ENCODE measurements around the gene DNAJA4. TPM values are rescaled to one million over a fixed set of nuclear protein-coding genes. Genes with fewer than 3 reads are reported as not detected.

Gene DNAJA4
- total RNA-seq, 1 donor from 2014 or later, result not detected

- DNase-seq (ENCODE audit: extremely low spot score, unreplicated experiment), result no peak
- H3K4me3 Mint-ChIP-seq (ENCODE audit: unreplicated experiment), result no peak overlapping the region
- no peak for TF ChIP-seq CTCF (IDR thresholded peaks at IDR 0.05)
- no peaks in the 10 kb centered on the region for H3K27me3 Mint-ChIP-seq (ENCODE audit: unreplicated experiment)
- H3K4me1 Mint-ChIP-seq (ENCODE audit: unreplicated experiment), result peaks cover under 1% of the 10 kb centered on the region
- no peak overlapping the region for H3K27ac Mint-ChIP-seq (ENCODE audit: unreplicated experiment)
- no peaks in the 10 kb centered on the region for H3K36me3 Mint-ChIP-seq (ENCODE audit: unreplicated experiment)
- no peaks in the 10 kb centered on the region for H3K9me3 Mint-ChIP-seq (ENCODE audit: unreplicated experiment)
These were observed 52.1 kb downstream of the DNAJA4 start for GRCh38 chr15:78316283-78317083.

- Mint-ChIP-seq H3K27ac (ENCODE audit: unreplicated experiment) (peak overlapping the region; percentile 32), H3K36me3 (ENCODE audit: unreplicated experiment) (no peaks in the 10 kb centered on the region), H3K4me3 (ENCODE audit: unreplicated experiment) (no peak overlapping the region), H3K9me3 (ENCODE audit: unreplicated experiment) (no peaks in the 10 kb centered on the region), H3K4me1 (ENCODE audit: unreplicated experiment) (peaks cover 9% of the 10 kb centered on the region), H3K27me3 (ENCODE audit: unreplicated experiment) (no peaks in the 10 kb centered on the region)
- no peak for TF ChIP-seq CTCF (IDR thresholded peaks at IDR 0.05)
- DNase-seq (ENCODE audit: extremely low spot score, unreplicated experiment), result no peak
These were observed 52.9 kb downstream of the DNAJA4 start for GRCh38 chr15:78317145-78317836.

GRCh38 chr15:78319588-78319987 lies 55.2 kb downstream of the DNAJA4 start:
- TF ChIP-seq CTCF (IDR thresholded peaks at IDR 0.05), result no peak
- Mint-ChIP-seq H3K27ac (ENCODE audit: unreplicated experiment) (no peak overlapping the region), H3K27me3 (ENCODE audit: unreplicated experiment) (no peaks in the 10 kb centered on the region), H3K4me3 (ENCODE audit: unreplicated experiment) (no peak overlapping the region), H3K4me1 (ENCODE audit: unreplicated experiment) (peaks cover 18% of the 10 kb centered on the region), H3K36me3 (ENCODE audit: unreplicated experiment) (no peaks in the 10 kb centered on the region), H3K9me3 (ENCODE audit: unreplicated experiment) (no peaks in the 10 kb centered on the region)
- no peak for DNase-seq (ENCODE audit: extremely low spot score, unreplicated experiment)

- TF ChIP-seq CTCF (IDR thresholded peaks at IDR 0.05), result no peak
- no peak overlapping the region for H3K27ac Mint-ChIP-seq (ENCODE audit: unreplicated experiment)
- no peaks in the 10 kb centered on the region for H3K36me3 Mint-ChIP-seq (ENCODE audit: unreplicated experiment)
- DNase-seq (ENCODE audit: extremely low spot score, unreplicated experiment), result no peak
- no peak overlapping the region for H3K4me3 Mint-ChIP-seq (ENCODE audit: unreplicated experiment)
- H3K9me3 Mint-ChIP-seq (ENCODE audit: unreplicated experiment), result no peaks in the 10 kb centered on the region
- H3K4me1 Mint-ChIP-seq (ENCODE audit: unreplicated experiment), result peaks cover 22% of the 10 kb centered on the region
- H3K27me3 Mint-ChIP-seq (ENCODE audit: unreplicated experiment), result no peaks in the 10 kb centered on the region
These were observed 55.8 kb downstream of the DNAJA4 start for GRCh38 chr15:78320183-78320582.

GRCh38 chr15:78321041-78321570 lies 56.7 kb downstream of the DNAJA4 start:
- no peak overlapping the region for H3K4me3 Mint-ChIP-seq (ENCODE audit: unreplicated experiment)
- H3K36me3 Mint-ChIP-seq (ENCODE audit: unreplicated experiment), result no peaks in the 10 kb centered on the region
- peaks cover 27% of the 10 kb centered on the region for H3K4me1 Mint-ChIP-seq (ENCODE audit: unreplicated experiment)

More at GRCh38 chr15:78321041-78321570, 56.7 kb downstream of the DNAJA4 start:
- H3K9me3 Mint-ChIP-seq (ENCODE audit: unreplicated experiment), result no peaks in the 10 kb centered on the region
- no peak for TF ChIP-seq CTCF (IDR thresholded peaks at IDR 0.05)
- no peaks in the 10 kb centered on the region for H3K27me3 Mint-ChIP-seq (ENCODE audit: unreplicated experiment)
- H3K27ac Mint-ChIP-seq (ENCODE audit: unreplicated experiment), result no peak overlapping the region
- DNase-seq (ENCODE audit: extremely low spot score, unreplicated experiment), result no peak

All from osteocyte (in vitro differentiated cells).